GM18526 (cell line): Measurements from ENCODE around the gene PCBP3.

Source experiments
- POLR2A ChIP-seq: IDR thresholded peaks from 3 replicates; pipeline ENCODE4 v1.6.1; 2011; ENCODE audit not compliant: insufficient read length; ENCODE audit errors: extremely low read depth

The PCBP3 gene

GRCh38 chr21:45631540-45631939, 12.0 kb upstream of the PCBP3 start:
- TF ChIP-seq POLR2A: no peak

- TF ChIP-seq POLR2A: no peak
Measured at GRCh38 chr21:45632160-45632559, 11.4 kb upstream of the PCBP3 start.

GRCh38 chr21:45632637-45633251, 10.8 kb upstream of the PCBP3 start:
- TF ChIP-seq POLR2A: no peak

- TF ChIP-seq POLR2A: no peak
Measured at GRCh38 chr21:45634511-45635183, 8.9 kb upstream of the PCBP3 start.

GRCh38 chr21:45635271-45636151, 8.0 kb upstream of the PCBP3 start:
- TF ChIP-seq POLR2A: no peak

GRCh38 chr21:45636459-45636858, 7.1 kb upstream of the PCBP3 start:
- no peak for TF ChIP-seq POLR2A

- TF ChIP-seq POLR2A: no peak
Measured at GRCh38 chr21:45636951-45637646, 6.4 kb upstream of the PCBP3 start.

- TF ChIP-seq POLR2A: no peak
Measured at GRCh38 chr21:45637883-45638282, 5.6 kb upstream of the PCBP3 start.

- TF ChIP-seq POLR2A: no peak
Measured at GRCh38 chr21:45638707-45639106, 4.8 kb upstream of the PCBP3 start.

- no peak for TF ChIP-seq POLR2A
Measured at GRCh38 chr21:45639206-45640000, 4.1 kb upstream of the PCBP3 start.

GRCh38 chr21:45640001-45640887, 3.3 kb upstream of the PCBP3 start:
- TF ChIP-seq POLR2A: no peak

- TF ChIP-seq POLR2A: no peak
Measured at GRCh38 chr21:45640888-45641479, 2.5 kb upstream of the PCBP3 start.

- TF ChIP-seq POLR2A: no peak
Measured at GRCh38 chr21:45641480-45642035, 2.0 kb upstream of the PCBP3 start.
